GM21423 (cell line): ENCODE results near the gene STK25.
"Not testable (repeated sequence)": the region's sequence is repeated elsewhere in the genome, so short reads cannot be mapped to it uniquely, and the experiment has no call there.

ENCODE experiments used
- ATAC-seq: cut with Tn5 transposase; IDR thresholded peaks from one replicate; pipeline ENCODE4 v1.9.1; 2021; ENCODE audit warnings: mild to moderate bottlenecking, moderate library complexity; ENCODE audit not compliant: unreplicated experiment

Gene STK25

DNA sequence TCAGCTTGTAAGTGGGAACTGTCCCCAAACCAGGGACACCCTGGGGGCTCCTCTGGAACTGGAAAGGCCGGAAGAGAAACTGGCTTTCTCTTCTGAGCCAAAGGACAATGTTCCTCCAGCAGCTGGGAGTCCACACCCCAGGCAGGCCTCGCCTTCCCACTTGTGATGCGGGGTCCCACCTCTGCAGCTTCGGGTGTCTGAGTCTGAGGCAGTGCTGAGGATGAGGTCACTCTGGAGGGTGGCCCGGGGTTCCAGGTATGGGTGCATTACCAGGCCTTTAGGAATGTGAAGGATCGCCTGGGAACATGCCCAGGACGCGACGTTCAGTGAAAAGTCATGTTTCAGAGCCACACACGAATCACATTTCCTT is 32.0 kb upstream of the STK25 start:
- no peak for ATAC-seq

DNA sequence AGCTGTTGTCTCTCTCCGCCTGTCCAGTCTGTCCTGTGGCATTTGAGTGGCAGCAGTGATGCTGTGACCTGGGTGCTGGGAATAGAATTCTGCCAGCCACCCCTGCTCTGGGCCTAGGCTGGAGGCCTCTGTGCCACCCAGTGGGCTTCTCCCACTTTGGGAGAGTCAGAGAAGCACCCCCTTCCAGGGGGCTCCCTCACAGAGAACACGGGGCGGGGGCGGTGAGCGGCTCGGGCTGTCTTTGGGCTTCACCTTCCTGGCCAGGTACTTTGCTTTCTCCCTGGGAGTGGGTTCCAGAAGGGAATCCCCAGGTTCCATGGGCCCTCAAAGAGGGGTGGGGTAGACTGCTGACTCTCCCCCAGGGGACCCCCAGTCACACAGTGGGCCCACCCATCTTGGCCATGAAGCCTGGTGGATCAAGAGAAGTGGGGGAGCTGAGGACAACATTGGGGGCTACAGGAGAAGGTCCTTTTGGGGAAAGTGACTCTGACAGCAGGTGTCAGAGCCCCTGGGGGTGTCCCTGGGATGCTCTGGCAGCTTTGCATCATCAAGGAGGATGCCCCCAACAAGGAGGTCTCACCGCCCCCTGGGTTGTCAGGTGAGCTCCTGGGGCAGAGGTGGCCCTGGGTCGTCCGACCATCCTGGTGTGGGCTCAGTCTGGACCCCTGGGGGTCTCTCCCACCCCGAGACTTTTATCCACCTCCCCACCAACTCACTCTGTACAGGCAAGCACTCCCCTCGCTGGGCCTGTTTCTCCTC is 31.4 kb upstream of the STK25 start:
- ATAC-seq: no peak

DNA sequence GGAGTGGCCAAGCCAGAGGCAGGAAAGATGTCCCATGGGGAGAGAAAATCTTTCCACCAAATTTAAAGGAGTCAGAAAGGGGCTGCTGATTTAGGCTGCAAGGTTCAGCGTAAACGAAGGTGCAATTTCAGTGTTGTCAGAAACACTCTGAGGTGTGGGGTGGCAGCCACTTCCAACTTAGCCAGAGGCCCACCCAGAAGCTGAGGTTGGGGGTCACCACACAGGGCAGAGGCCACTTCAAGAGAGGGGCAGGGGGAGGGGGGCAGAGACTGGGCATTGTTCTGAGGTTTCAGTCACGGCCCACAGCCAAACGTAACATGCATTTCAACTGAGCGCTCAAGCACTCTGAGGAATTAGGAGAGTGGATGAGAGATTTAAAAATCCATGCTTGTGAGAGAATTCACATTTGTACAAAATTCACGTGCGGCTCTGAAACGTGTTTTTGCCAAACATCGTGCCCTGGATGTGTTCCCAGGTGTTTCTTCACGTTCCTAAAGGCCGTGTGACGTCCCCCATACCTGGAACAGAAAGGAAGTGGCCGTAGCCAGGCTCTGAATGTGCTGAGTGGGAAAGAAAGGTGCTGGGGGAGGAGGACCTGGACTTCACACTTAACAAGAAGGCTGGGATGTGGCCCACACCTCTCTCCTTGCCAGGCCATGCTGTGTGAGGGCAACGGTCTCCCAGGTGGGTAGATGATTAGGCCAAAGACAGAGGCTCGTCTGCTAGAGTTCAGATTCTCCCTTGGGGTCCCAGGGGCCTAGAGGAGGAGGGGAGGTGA is 30.6 kb upstream of the STK25 start:
- ATAC-seq: no peak

DNA sequence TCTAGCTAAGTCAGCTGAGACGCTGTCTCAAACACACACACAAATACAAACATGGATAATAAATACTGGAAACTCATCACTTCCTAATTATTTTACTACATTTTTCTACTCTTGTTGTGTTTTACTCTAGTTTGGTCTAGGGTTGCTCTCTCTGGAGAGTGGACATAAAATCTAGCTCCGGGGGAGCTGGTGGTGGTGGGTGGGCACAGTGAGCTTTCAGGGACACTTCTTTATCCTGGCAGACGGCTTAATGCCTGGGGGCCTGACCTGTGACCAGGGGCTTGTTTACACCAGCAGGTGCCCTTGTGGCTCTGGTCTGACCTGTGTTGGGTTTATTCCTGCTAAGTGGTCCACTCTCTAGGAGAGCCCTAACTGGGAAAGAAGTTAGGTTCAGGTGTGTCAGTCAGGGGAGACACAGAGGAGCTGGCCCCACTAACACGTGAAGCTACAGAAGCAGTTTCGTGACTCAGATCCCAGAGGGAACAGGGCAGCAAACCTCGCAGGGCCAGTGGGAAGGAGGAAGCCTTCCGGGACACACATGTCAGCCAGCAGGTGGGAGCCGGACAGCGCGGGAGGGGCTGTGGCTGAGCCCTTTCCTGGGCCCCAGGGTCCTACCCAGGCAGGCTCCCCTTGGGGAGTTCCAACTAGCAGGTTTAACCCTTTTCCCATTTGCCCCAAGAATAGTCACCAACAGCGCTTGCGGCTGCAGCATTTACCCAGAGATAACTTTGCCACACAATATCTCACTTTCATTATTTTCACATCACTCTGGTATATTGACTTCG is 27.7 kb upstream of the STK25 start:
- no peak for ATAC-seq

DNA sequence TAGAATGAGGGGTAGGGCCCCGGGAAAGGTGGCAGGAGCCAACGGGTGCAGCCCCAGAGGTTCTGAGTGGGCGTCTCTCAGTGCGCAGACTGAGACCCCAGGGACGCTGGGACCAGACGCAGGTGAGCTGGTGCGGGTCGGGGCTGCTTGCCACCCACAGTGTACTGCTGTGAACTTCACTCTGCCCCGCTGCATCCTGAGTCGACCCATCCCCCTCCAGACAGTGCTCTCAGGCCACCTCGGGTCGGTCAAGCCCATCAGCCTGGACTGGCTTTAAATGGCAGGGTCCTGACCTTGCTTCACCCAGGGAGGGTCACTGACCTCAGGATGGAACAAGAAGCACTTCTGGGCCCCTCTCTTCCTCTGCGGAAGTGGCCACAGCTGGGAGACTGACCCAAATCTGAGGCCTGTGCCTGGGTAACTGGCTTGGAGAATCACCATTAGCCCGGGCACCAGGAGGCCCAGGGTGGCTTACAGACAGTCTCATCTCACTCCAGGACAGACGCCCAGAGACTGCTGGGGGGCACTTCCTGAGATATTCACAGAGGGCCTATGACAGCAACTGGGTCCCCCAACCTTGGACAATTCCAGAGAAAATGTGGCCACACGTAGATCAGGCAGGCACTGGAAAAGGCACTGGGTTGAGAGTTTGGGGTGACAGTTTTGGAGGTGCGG is 26.5 kb upstream of the STK25 start:
- no peak for ATAC-seq

DNA sequence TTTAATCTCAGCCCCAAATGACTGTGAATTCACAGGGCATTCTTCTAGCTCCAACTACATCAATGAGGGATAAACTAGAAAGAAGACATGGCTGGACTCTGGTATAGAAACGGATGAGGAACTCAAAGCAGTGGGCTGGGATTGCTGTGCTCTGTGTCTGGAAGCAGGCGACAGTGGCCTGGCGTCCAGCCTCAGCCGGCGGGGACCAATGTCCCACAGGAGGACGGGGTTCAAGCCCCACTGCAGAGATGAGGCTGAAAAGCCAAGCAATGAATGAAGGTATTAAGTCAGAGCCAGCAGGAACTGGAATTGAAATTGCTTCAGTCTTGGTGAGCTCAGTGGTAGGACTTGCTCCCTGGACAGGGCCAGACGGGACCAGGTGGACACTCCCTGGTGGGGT is 25.9 kb upstream of the STK25 start:
- ATAC-seq: no peak

DNA sequence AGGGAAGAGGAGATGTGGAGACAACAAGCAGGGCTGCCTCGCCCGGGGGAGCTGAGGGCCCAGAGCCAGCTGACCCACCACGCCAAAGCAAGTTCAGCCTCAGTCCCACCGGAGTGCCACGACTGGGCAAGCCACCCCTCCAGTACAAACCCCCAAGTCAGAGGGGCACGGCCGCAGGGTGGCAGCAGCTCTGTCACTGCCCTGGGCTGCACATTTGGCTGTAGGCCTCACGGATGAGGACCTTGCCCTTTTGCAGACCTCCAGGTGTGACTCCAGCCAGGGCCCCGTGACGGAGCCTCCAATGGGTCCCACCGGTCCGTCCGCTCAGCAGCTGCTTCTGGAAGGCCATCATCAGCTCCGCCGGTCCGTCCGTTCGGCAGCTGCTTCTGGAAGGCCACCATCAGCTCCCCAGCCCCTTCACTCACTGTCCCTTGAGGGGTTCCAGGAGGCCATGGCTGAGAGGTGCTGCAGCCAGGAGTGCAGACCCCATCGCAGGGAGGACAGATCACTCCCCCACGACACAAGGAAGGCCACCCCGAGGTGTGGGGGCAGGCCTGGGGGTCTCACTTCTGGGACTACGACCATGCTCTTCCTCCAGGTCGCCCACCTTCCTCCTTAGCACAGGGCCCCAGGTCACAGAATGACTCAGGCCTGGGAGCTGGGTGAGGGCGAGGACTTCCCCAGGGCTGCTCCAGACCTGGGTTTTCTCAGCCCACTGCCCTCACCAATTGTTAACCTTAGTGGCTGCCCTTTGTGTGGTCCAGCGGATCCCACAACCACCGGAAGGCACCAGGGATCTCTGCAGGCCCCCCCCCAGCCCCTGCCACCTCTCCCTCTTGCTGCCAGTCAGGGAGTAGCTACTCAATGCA is 24.6 kb upstream of the STK25 start:
- no peak for ATAC-seq

DNA sequence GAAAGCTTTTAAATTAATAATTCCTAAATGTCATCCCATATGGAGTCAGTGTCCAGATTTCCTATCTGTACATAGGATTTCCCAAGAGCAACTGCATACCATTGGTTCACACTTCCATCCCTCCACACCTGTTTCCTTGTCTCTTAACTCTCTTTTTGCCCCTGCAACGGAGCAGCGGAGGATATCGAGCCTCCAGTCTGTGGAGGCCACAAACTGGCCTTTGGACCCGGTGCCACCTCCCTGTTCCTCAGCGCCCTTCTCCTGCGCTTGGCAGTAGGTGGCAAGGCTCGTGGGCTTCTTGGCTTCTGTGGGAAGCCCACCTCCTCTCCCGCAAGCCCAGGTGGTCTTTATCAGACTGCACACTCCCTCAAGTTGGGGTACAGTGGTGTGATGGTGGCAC is 23.8 kb upstream of the STK25 start:
- ATAC-seq: no peak

DNA sequence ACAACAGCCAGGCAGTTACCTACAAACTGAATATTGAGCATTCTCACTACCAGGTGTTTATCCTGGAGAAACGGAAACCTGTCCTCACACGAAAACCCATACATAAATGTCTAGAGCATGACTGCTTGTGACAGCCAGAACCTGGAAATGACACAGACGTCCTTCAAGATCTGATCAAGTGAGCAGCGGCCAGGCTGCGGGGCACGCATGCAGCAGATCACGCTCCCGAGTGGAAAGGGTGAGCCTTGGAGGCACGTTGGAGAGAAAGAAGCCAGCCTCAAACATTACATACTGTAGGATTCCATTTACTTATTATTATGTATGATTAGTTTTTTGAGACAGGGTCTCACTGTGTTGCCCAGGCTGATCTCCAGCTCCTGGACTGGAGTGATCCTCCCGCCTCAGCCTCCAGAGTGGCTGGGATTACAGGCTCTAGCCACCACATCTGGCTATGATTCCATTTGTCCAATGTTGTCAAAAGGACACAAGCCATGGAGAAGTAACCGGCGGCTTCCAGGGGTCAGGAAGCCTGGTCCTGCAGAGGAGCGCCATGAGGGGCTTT is 22.9 kb upstream of the STK25 start:
- ATAC-seq: no peak

DNA sequence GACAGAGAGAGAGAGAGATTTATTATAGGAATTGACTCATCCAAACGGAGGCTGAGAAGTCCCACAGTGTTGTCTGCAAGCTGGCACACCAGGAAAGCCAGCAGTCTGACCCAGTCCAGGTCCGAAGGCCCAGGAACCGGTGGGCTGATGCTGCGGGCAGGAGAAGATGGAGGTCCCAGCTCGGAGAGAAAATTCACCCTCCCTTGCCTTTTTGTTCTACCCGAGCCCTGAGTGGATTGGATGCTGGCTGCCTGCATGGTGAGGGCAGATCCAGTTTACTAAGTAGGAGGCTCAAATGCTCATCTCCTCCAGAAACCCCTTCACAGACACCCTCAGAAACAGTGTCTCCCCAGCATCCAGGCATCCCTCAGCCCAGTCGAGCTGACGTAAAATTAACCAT is 22.2 kb upstream of the STK25 start:
- ATAC-seq: no peak

DNA sequence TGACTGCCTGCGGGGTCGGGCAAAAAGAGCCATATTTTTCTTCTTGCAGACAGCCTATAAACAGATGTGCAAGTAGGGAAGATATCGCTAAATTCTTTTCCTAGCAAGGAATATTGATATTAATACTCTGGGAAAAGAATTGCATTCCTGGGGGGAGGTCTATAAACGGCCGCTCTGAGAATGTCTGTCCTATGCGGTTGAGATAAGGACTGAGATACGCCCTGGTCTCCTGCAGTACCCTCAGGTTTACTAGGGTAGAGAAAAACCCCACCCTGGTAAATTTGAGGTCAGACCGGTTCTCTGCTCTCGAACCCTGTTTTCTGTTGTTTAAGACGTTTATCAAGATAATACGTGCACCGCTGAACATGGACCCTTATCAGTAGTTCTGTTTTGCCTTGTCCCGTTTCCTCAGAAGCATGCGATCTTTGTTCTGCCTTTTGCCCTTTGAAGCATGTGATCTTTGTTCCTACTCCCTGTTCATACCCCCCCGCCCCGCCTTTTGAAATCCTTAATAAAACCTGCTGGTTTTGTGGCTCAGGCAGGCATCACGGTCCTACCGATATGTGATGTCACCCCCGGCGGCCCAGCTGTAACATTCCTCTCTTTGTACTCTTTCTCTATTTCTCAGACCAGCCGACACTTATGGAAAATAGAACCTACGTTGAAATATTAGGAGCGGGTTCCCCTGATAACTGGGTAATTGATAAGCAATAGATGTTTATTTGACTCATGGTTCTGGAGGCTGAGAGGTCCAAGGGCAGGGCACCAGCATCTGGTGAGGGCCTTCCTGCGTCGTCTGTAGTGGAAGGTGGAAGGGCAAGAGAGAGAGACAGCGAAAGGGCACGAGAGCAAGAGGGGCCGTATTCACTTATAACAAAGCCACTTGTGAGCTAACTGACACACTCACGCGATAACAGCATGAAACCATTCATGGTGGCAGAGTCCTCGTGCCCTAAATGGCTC is 17.7 kb upstream of the STK25 start:
- ATAC-seq: not testable (repeated sequence)

DNA sequence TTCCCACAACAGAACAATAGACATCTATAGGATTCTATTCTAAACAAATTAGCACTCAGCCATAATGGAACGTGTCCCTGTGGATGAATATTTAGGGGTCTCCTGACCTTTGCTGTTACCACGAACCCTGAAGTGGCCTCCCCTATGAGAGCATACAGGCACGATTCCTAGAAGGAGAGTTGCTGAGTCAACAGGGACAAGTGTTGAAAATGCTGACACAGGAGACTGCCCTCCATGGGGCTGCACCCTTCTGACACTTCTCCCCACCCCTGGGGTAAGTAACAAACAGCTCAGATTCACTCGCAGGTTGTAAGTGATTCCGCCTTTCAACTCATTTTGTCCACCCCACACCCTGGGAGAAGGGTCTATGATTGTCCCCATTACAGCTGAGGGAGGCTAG is 14.1 kb upstream of the STK25 start:
- ATAC-seq: no peak

DNA sequence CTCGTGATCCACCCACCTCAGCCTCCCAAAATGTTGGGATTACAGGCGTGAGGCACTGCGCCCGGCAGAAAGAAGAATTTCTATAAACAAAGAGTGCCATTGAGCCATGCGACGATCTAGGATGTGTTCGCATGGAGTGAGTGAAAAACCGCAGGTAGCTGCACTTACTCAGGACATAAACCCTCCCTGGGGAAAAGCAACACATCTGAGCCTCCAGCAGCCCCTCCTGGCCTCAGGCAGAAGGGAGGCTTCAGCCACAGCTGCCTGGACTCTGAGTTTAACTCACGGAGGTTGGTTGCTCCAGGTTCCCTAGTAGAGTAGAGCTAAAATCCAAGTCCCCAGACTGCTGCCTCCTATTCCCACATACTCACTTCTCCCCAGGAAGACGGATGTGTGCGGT is 11.3 kb upstream of the STK25 start:
- ATAC-seq: no peak

DNA sequence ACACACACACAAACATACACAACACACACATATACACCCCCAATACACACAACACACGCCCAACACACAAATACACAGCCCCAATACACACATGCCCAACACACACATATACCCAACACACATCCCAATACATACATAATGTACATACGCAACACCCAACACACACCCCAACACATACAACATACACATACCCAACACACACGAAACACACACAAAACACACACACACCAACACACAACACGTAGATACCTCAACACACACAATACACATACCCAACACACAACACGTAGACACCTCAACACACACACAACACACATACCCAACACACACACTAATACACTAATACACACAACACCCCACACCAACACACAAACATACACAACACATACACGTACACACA is 8.9 kb upstream of the STK25 start:
- no peak for ATAC-seq

DNA sequence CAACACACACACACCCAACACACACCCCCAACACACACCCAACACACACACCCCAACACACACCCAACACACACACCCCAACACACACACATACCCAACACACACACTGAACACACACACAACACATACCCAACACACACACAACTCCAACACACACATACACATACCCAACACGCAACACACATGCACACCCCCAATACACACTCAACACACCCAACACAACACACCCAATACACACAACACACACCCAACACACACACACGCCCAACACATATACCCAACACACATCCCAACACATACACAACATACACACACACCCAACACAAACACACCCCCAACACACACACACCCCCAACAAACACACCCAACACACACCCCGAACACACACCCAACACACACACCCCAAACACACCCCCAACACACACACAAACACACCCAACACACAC is 8.2 kb upstream of the STK25 start:
- ATAC-seq: no peak

DNA sequence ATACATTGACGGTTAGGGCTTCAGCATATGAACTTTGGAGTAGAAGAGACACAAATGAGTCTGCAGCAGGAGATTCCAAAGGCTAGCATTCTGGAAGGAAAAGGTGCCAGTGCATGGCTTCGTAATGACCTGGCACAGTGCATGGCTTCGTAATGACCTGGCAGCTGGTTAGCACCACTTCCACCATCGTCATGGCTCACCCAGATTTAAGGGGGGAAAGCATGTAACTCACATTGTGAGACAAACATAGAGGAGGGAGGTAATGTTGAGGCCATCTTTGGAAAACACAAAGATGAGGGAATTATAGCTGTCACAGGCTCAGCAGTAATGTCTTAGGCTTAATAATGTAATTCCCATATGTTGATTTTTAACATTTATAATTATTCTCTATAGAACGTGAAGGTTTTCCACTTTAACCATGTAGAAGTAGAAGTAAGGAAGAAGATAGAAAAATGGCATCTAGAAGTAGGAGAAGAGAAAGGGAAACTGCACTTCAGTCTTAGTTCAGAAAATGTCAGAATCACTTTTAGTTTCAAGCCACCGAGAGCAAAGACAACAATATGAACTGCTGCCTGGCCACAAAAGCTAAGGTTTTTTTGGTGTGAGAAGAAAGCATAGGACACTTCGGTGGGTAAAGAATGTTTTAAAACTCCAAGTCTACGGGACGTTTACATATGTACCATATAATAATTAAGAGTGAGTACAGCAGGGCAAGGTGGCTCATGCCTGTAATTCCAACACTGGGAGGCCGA is 6.8 kb upstream of the STK25 start:
- no peak for ATAC-seq

DNA sequence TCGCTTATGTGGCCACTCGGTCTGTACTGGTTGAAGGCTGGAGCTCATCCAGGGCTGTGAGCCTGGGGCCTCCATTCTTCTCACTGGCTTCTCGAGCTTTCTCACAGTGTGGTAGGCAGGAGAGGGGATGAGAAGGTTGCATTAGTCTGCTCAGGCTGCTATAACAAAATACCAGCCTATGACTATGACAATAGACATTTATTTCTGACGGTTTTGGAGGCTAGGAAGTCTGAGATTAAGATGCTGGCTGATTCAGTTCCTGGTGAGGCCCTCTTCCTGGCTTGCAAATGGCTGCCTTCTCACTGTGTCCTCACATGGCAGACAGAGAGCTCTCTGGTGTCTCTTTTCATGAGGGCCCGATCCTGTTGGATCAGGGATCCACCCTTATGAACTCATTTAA is 6.2 kb upstream of the STK25 start:
- no peak for ATAC-seq

DNA sequence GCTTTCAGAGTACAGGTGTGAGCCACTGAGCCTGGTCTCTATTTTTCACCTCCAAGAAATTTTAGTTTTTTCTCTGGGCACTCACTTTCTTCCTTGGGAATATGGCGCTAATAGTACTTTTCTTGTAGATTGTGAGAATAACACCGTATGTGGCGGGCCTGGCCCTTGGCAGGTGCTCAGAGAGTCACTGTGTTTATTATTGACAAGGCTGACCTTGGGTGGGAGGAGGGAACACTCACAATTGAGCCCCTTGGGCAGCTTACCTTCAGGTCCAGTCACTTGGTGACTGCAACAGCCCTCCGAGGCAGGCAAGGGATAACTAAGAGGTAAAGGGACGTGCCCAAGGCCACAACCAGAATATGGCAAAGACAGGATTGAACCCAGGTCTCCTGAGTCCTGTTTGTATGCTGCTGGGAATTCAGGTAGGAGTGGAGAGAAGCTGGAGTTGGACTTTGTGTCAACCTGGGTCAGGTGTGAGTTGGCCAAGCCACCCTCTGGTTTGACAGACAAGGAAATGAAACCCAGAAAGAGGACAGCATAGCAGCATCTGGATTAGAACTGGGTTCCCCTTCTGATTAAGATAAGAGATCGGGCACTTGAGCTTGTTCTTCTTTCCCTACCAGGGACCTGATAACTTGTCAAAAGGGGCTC is 2.8 kb upstream of the STK25 start:
- no peak for ATAC-seq
